Eye (tissue), 1 donor: ENCODE results near the gene RPS8.
A peak's percentile ranks its signal among the peaks of the same experiment; 100 is the strongest.
"Not testable (repeated sequence)": the region's sequence is repeated elsewhere in the genome, so short reads cannot be mapped to it uniquely, and the experiment has no call there.

Experiments used
- DNase-seq: peaks from one replicate; pipeline ENCODE4 v3.0.0-alpha.2; 2015

The RPS8 gene

DNA sequence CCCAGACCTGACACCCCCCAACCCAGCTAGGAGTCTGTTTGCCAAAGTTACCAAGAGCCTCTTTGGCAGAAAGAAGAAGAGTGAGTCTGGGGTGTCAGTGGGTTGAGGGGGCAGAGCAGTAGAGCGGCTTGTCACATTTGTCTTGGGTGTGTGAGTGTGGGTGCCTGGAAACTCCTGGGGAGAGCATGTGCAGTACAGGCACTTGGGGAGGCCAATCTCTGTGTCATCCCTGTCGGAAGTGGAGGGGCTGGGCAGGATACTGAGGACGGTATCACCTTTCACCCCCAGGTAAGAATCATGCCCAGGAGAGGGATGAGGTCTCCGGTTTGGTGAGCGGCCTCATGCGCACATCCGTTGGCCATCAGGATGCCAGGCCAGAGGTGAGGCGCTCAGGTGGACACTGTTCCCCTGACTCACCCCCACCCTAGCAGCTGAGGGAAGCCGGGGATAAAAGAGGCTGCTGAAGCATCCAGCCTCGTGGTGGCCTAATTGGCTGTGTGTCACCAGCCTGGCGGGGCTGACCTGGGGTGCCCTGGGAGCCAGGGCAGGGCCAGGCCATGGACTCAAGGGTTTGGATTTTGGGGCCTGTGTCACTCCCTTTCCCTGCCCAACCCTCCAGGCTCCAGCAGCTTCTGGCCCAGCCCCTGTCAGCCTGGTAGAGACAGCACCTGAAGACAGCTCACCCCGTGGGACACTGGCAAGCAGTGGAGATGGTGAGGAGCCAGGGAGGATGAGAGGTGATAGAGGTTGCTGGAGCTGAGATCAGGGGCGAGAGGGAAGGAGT lies 28.2 kb downstream of the RPS8 start:
- no peak for DNase-seq

- no peak for DNase-seq
Measured at GRCh38 chr1:44805311-44806024, 30.1 kb downstream of the RPS8 start.

- no peak for DNase-seq
Measured at GRCh38 chr1:44806025-44806703, 30.8 kb downstream of the RPS8 start.

DNA sequence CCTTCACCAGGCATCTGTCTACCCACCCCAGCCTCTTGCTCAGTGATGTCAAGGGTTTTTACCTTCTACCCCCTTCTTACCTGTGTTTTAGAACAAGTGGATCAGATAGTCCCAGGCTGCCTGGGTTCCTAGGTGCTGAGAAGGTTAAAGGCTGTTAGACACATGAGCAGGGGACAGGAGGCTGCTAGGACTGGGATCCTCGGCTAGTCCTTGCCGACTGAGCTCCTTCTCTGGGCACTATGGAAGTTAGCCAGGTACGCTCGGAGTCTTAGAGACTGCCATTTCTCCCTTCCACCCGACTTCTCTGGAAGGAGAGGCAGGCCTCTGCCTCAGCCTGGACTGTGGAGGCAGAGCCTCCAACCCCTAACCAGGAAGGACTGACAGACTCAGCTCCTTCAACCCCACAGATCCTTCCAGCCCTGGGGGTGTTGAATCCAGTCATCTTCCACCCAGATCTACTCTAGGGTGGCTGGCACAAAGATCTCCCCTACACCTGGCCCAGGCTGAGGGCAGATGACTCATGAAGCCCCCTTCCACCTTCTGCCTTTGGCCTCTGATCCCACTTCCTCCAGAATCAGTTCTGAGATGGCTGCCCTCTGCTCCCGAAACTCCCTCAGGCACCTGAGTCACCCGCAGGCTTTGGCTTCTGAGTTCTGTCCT lies 31.5 kb downstream of the RPS8 start, which contains the start of gene DYNLT4:
Gene DYNLT4, minus strand, starts transcription at position 648 of the 660 bp plus-strand sequence. CDS start 683 bp downstream, outside the sequence.
- no peak for DNase-seq

DNA sequence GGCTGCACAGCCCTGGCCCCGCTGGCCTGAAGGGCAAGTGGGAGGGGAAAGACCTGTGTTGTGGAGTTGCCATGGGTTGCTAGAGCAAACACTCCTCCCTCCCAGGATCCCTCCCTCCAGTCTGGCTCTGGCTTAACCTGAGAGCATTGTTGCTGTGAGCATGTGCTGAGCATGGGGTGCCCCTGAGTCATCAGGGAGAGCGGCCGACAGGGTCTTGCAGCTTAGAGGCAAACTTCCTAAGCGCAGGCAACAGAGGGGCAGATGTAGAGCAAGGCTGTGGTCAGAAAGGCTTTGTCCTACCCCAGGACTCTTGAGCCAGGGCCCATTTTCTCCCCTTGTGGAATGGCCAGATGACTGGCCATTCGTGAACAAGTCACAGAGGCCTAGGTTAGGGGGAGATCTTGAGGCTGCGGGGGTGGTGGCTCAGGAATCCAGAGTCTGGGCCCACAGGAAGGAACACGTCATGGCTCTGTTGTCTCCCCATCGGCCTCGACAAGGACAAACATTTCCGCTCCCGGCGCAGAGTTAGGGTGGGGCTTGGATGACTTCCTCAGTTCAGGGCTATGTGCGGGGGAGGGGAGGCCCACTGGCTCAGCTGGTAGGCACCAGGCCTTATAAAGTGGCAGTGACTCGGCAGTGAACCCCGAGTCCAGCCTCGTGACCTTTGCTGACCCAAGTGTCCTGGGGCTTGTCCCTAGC lies 32.2 kb downstream of the RPS8 start:
- peak; percentile 88 for DNase-seq

DNA sequence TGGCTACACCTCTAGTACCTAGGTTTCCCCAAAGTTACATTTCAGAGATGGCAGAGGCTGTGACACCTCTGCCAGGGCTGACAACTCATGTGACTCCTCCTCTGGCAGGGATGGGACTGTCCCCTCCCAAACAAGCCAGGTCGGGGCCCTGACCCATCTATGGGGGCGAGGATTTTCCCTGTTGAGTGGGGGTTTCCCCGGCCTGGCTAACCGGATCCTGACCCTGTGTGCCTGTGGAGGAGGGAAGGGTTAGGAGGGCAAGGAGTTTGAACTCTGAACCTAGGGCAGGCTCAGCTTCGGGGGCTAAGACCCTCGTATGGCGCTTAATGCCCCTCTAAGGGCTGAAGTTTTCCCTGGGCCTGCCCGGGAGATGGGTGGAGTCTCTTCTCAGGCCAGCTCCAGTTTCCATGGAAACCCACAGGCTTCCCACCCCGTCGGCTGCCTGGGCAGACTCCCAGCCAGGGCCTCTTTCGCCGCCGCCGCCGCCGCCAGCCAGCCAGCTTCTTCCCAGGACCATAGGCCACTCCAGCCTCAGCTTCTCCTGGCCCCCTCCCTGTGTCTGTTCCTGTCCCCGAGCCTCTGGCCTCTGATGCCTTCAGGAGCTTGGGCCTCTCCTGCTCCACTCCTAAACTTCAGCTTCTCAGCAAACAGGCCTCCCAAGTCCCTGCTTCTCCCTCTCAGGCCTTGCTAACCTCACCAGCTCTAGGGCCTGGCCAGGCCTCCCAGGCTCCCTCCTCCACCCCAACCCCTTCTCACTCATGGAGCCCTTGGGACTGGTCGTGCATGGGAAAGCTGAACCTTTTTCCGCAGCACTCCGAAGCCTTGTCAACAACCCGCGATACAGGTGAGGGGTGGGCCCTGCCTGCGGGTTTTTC lies 33.0 kb downstream of the RPS8 start, which contains the start of gene BTBD19:
Gene BTBD19, plus strand, starts transcription at position 461 of the 875 bp plus-strand sequence. Its CDS starts 298 bp downstream, at position 759.
- peak; percentile 94 for DNase-seq

DNA sequence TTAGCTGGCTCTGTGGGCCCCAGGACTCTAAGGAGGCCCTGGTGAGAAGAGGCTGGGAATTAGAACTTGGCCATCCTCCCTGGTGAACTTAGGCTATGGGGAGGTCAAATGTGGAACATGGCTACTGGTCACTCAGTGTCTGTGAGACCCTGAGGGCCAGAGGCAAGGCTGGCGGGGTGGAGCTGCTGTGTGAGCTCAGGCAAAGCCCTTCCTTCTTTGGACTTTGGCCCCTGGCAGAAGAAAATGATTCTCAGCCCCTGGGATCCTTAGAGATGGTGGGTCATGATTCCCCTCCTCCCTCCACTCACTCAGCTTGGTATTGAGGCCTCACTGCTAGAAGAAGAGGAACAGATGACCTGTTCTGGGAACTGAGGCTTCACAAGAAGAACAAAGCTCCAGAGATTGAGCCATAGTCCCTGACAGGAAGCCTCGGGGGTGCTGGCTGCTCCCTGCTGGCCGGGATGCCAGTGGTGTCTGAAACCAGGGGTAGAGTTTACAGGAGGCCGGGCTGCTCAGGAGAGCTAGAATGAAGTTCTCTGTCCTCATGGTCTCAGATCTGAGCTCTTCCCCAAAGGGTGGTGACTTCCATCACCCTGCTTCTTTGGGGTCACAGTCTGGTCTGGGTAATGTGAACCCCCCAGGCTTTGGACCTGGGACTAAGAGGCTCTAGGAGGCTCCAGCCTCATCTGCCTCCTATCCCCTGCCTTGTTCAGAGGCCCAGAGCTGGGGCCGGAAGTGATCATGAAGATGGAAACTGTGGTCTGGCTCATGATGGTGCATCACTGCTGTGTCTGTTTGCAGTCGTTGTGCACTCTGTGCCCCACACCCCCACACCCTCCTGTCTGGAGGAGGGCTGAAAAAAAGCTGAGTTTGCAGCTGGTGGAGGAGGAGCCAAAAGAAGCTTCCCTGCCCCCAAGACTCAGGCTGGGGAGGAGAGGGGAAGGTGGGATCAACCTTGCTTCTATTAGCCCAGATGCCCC lies 33.9 kb downstream of the RPS8 start:
- DNase-seq: peak; percentile 48

GRCh38 chr1:44810101-44810761 lies 34.9 kb downstream of the RPS8 start:
- no peak for DNase-seq

DNA sequence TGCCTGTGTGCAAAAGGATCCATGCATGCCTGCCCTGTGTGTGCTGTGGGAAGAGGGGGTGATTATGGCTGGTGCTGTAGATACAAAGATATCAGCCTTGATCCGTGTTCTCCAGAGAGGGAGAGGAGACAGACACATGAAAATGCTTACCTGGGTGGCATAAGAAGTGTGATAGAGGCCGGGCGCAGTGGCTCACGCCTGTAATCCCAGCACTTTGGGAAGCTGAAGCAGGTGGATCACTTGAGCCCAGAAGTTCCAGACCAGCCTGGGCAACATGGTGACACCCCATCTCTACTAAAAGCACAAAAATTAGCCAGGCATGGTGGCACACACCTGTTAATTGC lies 35.4 kb downstream of the RPS8 start:
- not testable (repeated sequence) for DNase-seq

DNA sequence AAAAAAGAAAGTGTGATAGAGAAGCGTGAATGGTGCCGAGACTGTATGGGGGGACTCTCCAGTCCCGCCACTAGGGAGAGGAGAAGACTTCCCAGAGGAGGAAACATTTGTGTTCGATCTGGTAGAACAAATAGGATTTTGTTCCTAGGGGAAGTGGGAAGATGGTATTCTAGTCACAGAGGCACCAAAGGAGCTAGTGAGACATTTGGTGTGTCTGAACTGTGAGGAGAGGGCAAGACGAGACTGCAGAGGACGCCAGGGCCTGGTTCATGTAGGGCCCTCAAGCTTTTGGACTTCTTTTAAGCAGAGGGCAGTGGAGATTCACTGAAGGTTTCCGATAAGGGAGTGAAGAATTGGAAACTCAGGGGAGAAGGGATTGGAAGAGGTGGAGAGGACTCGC lies 35.9 kb downstream of the RPS8 start:
- DNase-seq: no peak

DNA sequence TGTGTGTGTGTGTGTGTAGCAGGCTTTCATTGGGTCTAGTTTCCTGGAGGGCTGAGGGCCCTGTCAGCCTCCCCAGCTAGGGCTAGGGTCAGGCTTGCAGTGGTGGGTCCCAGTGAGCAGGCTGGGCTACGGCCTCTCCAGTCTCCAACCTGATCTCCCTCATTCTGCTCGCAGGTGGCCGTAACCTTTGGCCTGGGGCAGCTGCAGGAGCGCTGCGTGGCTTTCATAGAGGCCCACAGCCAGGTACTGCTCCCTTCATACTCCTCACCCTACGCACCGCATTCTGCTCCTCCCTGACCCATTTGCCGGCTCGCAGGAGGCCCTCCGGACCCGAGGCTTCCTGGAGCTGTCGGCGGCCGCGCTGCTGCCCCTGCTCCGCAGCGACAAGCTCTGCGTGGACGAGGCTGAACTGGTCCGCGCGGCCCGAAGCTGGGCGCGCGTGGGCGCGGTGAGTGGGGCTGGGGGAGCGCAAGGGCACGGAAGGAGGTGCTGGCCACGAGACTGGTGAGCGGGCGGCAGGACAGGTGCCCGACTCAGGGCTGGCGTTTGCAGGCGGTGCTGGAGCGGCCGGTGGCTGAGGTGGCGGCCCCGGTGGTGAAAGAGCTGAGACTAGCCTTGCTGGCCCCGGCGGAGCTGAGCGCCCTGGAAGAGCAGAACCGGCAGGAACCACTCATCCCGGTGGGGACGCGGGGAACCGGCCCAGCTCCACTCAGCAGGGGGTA lies 37.6 kb downstream of the RPS8 start:
- DNase-seq: no peak

GRCh38 chr1:44815926-44816325 lies 40.6 kb downstream of the RPS8 start:
- not testable (repeated sequence) for DNase-seq

- DNase-seq: no peak
Measured at GRCh38 chr1:44817307-44817706, 42.0 kb downstream of the RPS8 start.

DNA sequence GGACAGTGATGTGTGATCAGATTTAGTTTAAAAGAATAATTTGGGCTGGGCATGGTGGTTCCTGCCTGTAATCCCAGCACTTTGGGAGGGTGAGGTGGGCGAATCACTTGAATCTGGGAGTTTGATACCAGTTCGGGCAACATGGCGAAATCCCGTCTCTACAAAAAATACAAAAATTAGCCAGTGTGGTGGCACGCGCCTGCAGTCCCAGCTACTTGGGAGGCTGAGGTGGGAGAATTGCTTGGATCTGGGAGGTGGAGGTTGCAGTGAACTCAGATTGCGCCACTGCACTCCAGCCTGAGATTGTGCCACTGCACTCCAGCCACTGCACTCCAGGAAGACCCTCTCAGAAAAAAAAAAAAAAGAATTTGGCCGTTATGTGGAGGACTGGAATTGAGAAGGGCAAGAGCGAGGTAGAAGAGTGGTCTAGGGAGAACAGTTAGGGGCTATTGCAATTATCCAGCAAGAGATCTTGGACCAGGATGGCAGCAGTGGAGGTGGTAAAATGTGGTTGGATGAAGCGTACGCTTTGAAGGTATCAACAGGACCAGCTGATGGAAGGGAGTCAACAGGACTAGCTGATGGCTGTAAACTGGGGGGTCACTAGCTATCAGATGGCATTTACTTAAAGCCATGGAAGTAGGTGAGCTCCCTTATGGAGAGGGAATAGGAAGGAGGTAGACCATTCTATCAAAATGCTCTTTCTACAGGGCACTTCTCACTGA lies 42.6 kb downstream of the RPS8 start:
- DNase-seq: no peak

GRCh38 chr1:44819196-44819607 lies 43.9 kb downstream of the RPS8 start:
- DNase-seq: peak; percentile 77

GRCh38 chr1:44819608-44820327 lies 44.4 kb downstream of the RPS8 start:
- peak; percentile 96 for DNase-seq
